GM20431 (cell line): ENCODE measurements around the gene CYP2B6.
"Not testable (repeated sequence)": the region's sequence is repeated elsewhere in the genome, so short reads cannot be mapped to it uniquely, and the experiment has no call there.

Experiments
- in situ Hi-C: fragments of 300-500 bp; cut with MseI, MboI; formaldehyde crosslinking; loops from one replicate; pipeline ENCODE4 v1.15.0; 2020; ENCODE audit warnings: low sequenced_read_pairs; ENCODE audit not compliant: unreplicated experiment

The CYP2B6 gene

GRCh38 chr19:41029524-41030432, 38.7 kb downstream of the CYP2B6 start:
- in situ Hi-C loops = no loop called here

- in situ Hi-C loops = no loop called here
Observed at GRCh38 chr19:41030651-41031050, 39.6 kb downstream of the CYP2B6 start.

- in situ Hi-C loops = no loop called here
Observed at GRCh38 chr19:41031916-41032315, 40.8 kb downstream of the CYP2B6 start.

- in situ Hi-C loops = not testable (repeated sequence)
Observed at GRCh38 chr19:41033324-41033723, 42.2 kb downstream of the CYP2B6 start.

GRCh38 chr19:41039806-41040205, 48.7 kb downstream of the CYP2B6 start:
- in situ Hi-C loops = no loop called here

DNA sequence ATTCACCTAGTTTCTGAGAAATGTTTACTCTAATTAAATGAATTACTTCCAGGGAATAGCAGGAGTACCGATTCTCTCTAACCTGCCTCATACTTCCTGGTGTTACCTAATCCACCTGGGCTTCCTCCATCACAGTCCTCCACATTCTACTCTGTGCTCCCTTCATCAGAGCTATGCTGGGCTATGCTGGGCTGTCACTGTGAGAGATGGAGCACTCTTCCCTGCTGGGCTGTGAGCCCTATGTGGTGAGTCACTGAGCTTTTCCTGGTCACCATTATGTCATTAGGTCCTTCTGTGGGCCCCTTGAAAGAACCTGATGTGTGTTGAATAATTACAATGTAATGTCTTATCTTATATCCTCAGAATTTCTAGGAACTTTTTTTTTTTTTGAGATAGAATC, 54.0 kb downstream of the CYP2B6 start:
- in situ Hi-C loops = not testable (repeated sequence)

DNA sequence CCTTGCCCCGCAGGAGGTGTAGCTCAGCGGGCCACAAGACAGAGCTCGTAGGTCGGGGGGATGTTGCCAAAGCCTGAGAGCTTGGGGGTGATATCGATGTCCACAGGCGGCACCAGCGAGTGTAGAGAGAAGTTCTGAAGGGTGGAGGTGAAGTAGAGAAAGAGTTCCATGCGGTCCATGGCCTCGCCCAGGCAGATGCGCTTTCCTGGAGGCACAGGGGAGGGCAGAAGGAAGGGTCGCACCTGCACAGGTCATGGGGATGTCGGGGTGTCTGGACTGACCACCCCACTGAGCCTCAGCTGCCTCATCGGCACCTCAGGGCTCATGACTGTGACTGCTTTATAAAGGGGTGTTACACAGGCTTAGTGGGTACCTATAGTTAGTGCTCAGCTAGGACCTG, 59.3 kb downstream of the CYP2B6 start:
- in situ Hi-C loops = no loop called here

- in situ Hi-C loops = not testable (repeated sequence)
Observed at GRCh38 chr19:41052162-41052561, 61.1 kb downstream of the CYP2B6 start.

DNA sequence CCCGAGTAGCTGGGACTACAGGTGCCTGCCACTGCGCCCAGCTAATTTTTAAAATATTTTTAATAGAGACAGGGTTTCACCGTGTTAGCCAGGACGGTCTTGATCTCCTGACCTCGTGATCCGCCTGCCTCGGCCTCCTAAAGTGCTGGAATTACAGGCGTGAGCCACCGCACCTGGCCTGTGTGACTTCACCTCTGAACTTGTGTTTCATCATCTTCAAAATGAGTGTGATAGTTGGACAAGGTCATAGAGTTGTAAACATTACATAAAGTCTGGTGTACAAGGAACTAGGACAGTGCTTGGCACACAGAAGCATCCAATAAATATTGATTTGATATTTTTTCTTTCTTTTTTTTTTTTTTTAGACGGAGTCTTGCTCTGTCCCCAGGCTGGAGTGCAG, 62.2 kb downstream of the CYP2B6 start:
- in situ Hi-C loops = not testable (repeated sequence)

DNA sequence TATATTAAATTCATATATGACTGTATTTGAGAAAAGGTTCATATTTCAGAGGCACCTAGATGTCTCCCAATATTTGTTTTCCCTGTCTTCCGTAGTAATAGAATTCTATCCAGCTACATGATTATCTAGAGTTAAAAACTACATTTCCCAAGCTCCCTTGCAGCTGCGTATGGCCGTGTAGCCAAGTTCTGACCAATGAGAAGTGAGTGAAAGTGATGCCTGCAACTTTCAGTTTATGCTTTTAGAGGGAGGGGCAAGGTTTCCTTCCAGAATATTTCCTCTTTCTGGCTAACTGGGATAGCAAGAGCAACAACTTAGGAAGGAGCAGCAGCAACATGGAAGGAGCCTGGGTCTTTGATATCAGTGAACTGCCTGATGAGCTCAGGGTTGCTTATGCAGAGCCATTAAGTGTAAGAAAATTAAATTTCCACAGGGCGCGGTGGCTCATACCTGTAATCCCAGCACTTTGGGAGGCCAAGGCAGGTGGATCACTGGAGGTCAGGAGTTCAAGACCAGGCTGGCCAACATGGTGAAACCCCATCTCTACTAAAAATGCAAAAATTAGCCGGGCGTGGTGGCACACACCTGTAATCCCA, 74.0 kb downstream of the CYP2B6 start:
- in situ Hi-C loops = no loop called here
